IPS-18c (cell line): ENCODE results near the gene PRDX2.

Source experiments
- H3K4me3 ChIP-seq: 2 replicates; pipeline ENCODE4 v1.7.0; 2013; ENCODE audit warnings: low read depth, mild to moderate bottlenecking, low read length, moderate library complexity; ENCODE audit not compliant: insufficient read depth
- H3K9me3 ChIP-seq: one replicate; pipeline ENCODE4 v1.6.1; 2013; ENCODE audit warnings: mild to moderate bottlenecking, low read length, moderate library complexity; ENCODE audit not compliant: control insufficient read depth, insufficient read depth

PRDX2 gene

GRCh38 chr19:12748489-12748888 lies 53.1 kb downstream of the PRDX2 start:
- H3K4me3 ChIP-seq = no peak overlapping the region
- no peaks in the 10 kb centered on the region for H3K9me3 ChIP-seq
